ENCODE results near the gene WNT2.

The WNT2 gene

DNA sequence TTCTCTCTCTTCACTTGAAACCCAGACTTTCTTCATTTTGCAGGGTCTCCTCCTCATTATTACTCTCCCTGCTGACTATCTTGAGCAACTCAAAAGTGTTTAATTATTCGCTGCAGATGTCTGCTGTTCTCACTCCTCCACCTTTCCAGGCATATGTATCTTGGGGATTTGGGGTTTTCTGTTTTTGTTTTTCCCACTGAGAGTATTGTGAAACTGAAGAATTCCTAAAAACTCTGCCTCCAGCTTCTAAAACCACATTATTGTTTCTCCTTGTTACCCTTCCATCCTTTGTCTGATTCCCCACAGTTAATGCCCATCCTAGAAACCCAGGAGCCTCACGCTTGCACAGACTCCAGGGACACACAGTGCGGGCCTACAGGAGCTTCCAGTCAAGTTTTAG is 51.3 kb downstream of the WNT2 start:
- TF ChIP-seq, protein P1, sequence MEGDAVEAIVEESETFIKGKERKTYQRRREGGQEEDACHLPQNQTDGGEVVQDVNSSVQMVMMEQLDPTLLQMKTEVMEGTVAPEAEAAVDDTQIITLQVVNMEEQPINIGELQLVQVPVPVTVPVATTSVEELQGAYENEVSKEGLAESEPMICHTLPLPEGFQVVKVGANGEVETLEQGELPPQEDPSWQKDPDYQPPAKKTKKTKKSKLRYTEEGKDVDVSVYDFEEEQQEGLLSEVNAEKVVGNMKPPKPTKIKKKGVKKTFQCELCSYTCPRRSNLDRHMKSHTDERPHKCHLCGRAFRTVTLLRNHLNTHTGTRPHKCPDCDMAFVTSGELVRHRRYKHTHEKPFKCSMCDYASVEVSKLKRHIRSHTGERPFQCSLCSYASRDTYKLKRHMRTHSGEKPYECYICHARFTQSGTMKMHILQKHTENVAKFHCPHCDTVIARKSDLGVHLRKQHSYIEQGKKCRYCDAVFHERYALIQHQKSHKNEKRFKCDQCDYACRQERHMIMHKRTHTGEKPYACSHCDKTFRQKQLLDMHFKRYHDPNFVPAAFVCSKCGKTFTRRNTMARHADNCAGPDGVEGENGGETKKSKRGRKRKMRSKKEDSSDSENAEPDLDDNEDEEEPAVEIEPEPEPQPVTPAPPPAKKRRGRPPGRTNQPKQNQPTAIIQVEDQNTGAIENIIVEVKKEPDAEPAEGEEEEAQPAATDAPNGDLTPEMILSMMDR (IDR thresholded peaks at IDR 0.05; ENCODE audit: low read depth, low read length, missing control alignments): no peak
- H3K4me3 ChIP-seq (ENCODE audit: low read depth, low read length): no peak overlapping the region
- no peak for DNase-seq (ENCODE audit: low read depth)

DNA sequence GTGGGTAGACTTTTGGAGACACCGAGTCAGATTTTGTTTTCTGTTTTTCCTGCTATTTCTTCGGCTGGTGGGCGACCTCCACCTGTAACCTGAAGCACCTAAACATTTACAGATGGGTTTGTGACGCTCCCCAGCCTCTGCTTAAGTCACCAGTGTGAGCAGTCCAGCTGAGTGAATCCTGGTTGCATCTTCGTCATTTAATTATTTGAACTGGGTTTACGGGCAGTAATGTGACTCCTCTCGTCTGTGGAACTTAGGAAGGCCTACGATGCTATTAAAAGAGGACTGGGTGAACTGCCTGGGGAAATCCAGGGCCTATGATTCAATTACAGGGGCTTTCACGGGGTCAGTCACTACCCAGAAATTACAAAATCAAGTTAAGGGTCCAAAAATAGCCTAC is 52.5 kb downstream of the WNT2 start:
- no peak for DNase-seq (ENCODE audit: low read depth)
- H3K4me3 ChIP-seq (ENCODE audit: low read depth, low read length): no peak overlapping the region
- TF ChIP-seq, protein P1 (IDR thresholded peaks at IDR 0.05; ENCODE audit: low read depth, low read length, missing control alignments): no peak

- no peak for DNase-seq (ENCODE audit: low read depth)
Measured at GRCh38 chr7:117269886-117270285, 53.0 kb downstream of the WNT2 start.

DNA sequence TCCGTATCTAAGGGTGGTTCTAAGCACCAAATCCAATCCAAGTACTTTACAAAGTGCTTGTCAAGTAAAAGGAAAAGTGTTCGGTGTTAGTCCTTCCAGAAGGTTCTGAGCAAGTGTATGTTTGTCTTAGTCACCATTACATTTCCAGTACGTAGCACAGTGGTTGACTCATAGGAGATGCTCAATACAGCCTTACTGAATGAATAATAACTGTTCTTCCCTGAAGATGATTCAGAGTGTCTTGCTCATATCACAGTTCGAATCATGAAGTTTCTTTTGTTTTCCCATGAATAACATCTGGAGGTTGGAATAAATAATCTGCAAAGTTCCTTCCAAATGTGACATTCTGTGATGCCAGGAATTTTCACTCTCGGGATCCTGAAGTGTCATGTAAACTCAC is 53.4 kb downstream of the WNT2 start:
- H3K4me3 ChIP-seq (ENCODE audit: low read depth, low read length): no peak overlapping the region
- TF ChIP-seq, protein P1 (IDR thresholded peaks at IDR 0.05; ENCODE audit: low read depth, low read length, missing control alignments): no peak
- DNase-seq (ENCODE audit: low read depth): no peak

More at GRCh38 chr7:117269886-117270285, 53.0 kb downstream of the WNT2 start:
- TF ChIP-seq, protein P1 (IDR thresholded peaks at IDR 0.05; ENCODE audit: low read depth, low read length, missing control alignments): no peak
- no peak overlapping the region for H3K4me3 ChIP-seq (ENCODE audit: low read depth, low read length)

GRCh38 chr7:117264716-117265115 is 58.1 kb downstream of the WNT2 start:
- TF ChIP-seq, protein P1 (IDR thresholded peaks at IDR 0.05; ENCODE audit: low read depth, low read length, missing control alignments): no peak
- DNase-seq (ENCODE audit: low read depth): no peak
- H3K4me3 ChIP-seq (ENCODE audit: low read depth, low read length): no peak overlapping the region

DNA sequence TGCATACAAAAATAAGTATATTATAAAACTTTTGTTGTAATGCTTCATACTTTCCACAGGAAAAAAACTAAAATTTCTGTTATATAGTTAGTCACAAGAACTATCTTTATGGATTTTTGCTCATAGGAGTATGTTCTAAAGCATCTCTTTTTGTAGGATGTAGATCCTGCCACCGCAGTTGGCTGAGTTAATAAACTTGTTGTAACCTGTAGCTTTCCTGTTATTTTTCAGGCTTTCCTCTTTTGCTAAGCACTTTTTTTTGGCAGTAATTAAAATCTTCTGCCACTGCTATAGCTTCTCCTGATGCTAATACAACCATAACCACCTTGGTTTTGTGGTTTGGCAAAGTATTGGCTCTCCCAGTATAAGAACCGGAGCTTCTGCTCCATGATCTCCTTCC is 60.3 kb downstream of the WNT2 start:
- no peak overlapping the region for H3K4me3 ChIP-seq (ENCODE audit: low read depth, low read length)
- DNase-seq (ENCODE audit: low read depth): no peak
- TF ChIP-seq, protein P1 (IDR thresholded peaks at IDR 0.05; ENCODE audit: low read depth, low read length, missing control alignments): no peak

GRCh38 chr7:117259615-117260014 is 63.2 kb downstream of the WNT2 start:
- TF ChIP-seq, protein P1 (IDR thresholded peaks at IDR 0.05; ENCODE audit: low read depth, low read length, missing control alignments): no peak
- H3K4me3 ChIP-seq (ENCODE audit: low read depth, low read length): no peak overlapping the region

More at GRCh38 chr7:117259615-117260014, 63.2 kb downstream of the WNT2 start:
- no peak for DNase-seq (ENCODE audit: low read depth)
